ENCODE results near the gene PLEKHO2.

Gene PLEKHO2

DNA sequence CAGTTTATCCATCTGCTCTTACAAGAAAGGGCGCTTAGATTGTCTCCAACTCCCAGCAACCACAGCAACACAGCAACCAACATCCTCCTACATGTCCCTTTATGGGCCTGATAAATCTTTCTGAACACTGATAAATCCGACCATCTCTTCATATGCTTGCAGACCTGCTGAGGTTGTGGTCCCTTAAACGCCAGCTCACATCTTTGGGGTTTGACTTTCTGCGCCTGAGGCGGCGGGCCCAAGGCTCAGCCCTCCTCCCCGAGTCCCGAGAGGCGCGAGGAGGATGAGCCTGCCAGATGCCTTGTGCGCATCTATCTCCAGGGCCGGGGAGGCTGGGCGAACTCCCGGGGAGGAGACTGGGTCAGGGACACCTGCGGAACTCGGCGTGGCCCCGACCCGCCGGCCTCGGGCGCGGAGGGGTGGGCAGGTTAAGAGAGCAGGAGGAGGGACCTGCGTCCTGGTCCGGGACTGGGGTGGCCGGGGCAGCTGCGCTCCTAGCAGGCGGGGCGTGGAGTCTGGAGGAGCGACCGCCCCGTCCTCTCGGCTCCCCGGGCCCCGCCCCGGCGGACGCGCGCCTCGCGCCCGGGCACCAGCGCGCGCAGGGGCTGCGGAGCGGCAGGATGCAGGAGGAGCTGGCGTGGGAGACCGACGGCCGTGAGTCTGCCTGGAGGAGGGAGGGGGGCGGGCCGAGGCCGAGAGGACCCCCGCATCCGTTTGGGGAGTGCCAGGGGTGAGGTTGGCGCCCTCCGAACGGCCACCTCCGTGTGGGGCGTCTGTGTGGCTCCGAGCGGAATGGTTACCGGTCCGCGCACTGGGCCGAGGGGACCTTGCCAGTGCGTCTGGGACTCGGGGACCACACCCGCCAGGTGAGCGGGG, 69.8 kb downstream of the PLEKHO2 start, which contains the start of gene ANKDD1A:
Gene ANKDD1A (plus strand): TSS at position 592 of the 876 bp plus-strand sequence. CDS start 29 bp downstream, at position 621.
- peak in 29 of 51 donors; percentile 16 to 88 (median 48) for DNase-seq

DNA sequence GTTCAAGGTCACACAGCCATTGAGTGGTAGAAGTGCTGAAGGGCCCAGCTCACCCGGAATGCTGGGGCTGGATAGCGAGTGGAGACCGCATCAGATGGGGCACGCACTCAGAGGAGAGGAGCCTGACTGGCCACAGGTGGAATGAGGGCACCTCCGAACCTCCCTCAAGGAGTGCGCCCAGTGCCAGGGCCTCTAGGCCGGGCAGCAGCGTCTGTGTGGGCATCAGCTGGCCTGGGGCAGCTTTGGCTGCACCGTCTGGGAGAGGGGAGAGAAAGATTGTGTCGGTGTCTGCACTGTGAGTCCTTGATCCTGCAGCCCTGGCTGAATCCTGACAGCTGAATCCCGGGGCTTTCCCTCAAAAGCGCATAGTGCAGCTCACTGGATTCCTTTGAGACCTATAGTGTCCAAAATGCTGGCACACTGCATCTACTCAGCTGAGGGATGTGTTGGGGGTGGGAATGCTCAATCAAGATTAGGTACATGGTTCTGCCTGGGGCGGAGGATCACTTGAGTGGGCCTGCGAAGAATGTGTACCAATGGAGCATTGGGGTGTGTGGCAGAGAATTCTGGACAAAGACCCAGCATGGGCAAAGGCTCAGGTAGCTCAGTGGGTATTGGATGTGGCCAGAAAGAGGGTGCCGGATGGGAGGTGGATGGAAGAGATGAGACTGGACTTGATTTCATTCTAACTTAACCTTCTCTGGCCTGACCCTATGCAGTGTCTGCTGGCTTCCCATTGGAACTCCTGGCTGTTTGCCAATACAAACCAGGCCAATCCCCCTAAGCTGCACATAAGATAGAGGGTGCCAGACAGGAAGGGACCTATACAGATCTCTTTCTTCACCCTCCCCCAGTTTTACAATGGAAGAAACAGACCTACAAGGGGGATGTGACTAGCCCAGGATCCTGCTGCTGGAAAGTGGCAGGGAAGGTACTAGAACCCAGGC, 70.9 kb downstream of the PLEKHO2 start:
- DNase-seq: no peak

DNA sequence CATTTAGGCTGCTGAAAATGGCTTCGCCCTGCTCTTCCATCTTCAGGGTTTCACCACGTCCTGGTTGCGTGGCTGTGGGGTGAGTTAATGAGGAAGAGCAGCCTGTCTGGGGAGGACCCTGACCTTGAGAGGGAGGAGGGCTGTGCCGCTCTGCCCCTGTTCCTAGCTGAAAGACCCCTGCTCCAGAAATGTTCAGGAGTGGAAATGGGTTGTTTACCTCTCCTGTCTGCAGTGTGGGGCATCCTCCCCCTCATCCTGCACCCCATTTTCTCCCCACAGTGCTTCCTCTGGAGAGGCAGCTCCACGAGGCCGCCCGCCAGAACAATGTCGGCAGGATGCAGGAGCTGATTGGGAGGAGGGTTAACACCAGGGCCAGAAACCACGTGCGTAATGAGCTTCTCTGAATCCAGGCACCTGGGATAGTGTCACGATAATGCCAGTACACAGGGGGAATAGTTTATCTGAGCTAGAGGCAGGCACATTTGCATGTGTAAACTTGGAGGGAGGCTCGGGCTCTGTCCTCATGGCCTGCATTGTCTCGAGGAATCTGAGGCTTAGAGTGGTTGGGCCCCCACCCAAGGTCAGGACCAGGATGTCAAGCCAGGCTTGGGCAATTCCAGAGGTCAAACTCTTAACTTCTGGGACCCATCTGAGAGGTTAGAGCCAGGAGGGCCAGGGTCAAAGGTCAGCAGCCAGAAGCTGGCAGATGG, 74.0 kb downstream of the PLEKHO2 start:
- no peak for DNase-seq

DNA sequence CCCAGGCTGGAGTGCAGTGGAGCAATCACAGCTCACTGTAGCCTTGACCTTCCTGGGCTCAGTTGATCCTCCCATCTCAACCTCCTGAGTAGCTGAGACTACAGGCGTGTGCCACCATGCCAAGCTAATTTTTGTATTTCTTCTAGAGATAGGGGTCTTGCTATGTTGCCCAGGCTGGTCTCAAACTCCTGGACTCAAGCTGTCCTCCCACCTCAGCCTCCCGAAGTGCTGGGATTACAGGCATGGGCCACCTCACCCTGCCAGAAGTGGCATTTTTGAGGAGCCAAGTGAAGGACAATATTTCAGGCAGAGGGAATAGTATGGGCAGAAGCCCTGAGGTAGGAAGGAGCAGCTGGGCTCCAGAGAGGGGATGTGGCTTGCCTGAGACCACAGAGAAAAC, 74.7 kb downstream of the PLEKHO2 start:
- no peak for DNase-seq

DNA sequence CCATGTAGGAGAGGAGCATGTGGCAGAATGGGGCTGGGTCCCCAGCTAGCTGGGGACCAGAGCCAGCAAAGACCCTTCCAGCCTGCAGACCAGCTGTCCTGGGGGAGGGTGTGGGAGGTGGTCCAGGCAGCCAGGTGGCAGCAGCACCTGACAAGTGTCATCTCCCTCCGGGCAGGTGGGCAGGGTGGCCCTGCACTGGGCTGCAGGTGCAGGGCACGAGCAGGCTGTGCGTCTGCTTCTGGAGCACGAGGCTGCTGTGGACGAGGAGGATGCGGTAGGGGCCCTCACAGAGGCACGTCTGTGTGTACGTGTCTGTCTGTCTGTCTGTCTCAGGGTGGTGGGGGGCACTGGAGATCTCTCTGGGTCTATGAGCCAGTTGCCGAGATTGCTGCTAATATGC, 75.5 kb downstream of the PLEKHO2 start:
- no peak for DNase-seq

All from hypothalamus (tissue), 51 donors.